ENCODE measurements around the gene TMEM97.
A peak's percentile ranks its signal among the peaks of the same experiment; 100 is the strongest.
"Not testable (repeated sequence)": the region's sequence is repeated elsewhere in the genome, so short reads cannot be mapped to it uniquely, and the experiment has no call there.

Gene TMEM97

DNA sequence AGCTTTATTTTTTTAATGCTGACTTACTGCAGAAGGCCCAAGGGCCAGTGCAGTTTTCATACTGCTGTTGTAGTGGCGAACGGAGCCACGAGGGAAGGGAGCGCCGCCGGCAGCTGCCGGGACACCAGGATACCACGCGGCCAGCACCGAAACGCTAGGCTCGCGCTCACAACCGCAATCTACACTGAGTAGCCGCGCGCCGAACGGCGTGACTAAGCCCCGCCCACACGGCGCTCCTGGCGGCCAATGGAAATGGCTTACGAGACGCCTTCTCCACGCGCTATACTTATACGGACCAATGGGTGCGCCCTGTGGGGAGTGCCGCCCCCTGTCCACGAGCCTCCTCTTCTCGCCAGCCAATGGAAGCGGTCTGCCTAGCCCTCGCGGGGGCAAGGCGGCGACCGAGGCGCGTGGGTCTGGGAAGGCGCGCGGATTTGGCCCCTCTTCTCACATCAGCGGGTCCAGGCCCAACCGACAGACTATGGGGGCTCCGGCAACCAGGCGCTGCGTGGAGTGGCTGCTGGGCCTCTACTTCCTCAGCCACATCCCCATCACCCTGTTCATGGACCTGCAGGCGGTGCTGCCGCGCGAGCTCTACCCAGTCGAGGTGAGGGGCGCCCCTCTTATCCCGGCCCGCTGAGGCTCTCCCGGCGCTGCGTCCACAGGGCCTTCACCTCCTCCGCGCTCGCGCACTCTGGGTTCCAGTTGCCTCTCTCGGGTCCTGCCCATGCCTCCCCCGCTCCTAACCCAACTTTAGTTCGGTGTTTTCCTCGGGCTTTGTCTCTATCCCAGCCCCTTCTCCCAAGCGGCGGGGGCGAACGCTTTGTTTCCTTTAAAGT lies at the start of gene TMEM97:
Gene TMEM97, plus strand, starts transcription at position 442 of the 839 bp plus-strand sequence. Its CDS starts 40 bp downstream, at position 482.
- TF ChIP-seq, protein P1, sequence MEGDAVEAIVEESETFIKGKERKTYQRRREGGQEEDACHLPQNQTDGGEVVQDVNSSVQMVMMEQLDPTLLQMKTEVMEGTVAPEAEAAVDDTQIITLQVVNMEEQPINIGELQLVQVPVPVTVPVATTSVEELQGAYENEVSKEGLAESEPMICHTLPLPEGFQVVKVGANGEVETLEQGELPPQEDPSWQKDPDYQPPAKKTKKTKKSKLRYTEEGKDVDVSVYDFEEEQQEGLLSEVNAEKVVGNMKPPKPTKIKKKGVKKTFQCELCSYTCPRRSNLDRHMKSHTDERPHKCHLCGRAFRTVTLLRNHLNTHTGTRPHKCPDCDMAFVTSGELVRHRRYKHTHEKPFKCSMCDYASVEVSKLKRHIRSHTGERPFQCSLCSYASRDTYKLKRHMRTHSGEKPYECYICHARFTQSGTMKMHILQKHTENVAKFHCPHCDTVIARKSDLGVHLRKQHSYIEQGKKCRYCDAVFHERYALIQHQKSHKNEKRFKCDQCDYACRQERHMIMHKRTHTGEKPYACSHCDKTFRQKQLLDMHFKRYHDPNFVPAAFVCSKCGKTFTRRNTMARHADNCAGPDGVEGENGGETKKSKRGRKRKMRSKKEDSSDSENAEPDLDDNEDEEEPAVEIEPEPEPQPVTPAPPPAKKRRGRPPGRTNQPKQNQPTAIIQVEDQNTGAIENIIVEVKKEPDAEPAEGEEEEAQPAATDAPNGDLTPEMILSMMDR (IDR thresholded peaks at IDR 0.05; ENCODE audit: low read depth, low read length) = peak; percentile 3
- peak within 1 kb of the TSS; percentile 80 for H3K4me3 ChIP-seq (replicated peaks in 1 of 2; ENCODE audit: low read depth in 2 of 2, low read length in 2 of 2)
- DNase-seq (ENCODE audit: low read depth in 2 of 2) = peak; percentile 96 to 98

DNA sequence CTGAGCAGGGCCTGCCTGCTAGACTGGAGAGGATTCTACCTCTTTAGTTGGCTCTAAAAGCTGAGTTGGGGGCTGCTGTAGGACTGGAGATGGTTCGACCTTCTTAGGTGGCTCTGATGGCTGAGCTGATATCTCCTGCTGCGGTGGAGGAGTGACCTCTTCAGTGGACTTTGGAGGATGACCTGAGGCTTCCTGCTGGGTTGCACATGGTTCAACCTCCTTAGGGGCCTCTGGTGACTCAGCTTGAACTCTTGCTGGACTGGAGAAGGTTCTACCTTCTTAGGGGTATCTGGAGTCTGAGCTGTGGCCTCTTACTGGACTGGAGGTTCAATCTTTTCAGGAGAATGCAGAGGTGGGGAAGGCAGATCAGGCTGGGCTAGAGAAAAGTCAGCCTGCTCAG lies 48.9 kb upstream of the TMEM97 start:
- no peak for DNase-seq (ENCODE audit: low read depth in 2 of 2)
- H3K4me3 ChIP-seq (replicated peaks in 1 of 2; ENCODE audit: low read depth in 2 of 2, low read length in 2 of 2) = no peak overlapping the region
- TF ChIP-seq, protein P1 (IDR thresholded peaks at IDR 0.05; ENCODE audit: low read depth, low read length) = no peak

DNA sequence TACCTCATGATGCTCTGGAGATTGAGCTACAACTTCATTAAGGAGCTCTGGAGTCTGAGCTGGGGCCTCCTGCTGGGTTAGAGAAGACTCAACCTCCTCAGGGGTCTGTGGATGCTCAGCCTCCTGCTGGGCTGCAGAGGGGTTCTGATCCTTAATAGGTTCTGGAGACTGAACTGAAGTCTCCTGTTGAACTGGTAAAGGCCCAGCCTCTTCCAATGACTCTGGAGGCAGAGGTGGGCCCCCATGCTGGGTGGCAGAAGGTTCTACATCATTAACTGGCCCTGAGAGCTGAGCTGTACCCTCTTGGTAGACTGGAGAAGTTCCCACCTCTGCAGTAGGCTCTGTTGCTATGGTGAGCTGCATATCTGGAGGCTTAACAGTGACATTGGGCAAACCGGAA lies 48.1 kb upstream of the TMEM97 start:
- H3K4me3 ChIP-seq (replicated peaks in 1 of 2; ENCODE audit: low read depth in 2 of 2, low read length in 2 of 2) = no peak overlapping the region
- TF ChIP-seq, protein P1 (IDR thresholded peaks at IDR 0.05; ENCODE audit: low read depth, low read length) = no peak
- DNase-seq (ENCODE audit: low read depth in 2 of 2) = no peak

DNA sequence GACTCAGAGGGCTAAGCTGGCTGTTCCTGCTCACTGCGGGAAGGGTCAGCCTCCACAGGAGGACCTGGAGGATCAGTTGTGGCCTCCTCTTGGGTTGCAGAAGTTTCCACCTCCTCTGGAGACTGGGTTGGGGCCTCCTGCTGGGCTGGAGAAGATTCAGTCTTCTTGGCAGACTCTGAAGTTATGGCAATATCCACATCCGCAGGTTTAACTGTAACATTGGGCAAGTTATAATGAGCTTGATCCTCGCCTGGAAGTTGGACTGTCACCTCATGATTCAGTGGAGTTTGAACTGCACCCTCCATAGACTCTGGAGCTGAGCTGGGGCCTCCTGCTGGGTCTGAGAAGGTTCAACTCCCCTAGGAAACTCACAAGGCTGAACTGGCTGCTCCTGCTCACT lies 47.6 kb upstream of the TMEM97 start:
- TF ChIP-seq, protein P1 (IDR thresholded peaks at IDR 0.05; ENCODE audit: low read depth, low read length) = no peak
- no peak overlapping the region for H3K4me3 ChIP-seq (replicated peaks in 1 of 2; ENCODE audit: low read depth in 2 of 2, low read length in 2 of 2)
- no peak for DNase-seq (ENCODE audit: low read depth in 2 of 2)

DNA sequence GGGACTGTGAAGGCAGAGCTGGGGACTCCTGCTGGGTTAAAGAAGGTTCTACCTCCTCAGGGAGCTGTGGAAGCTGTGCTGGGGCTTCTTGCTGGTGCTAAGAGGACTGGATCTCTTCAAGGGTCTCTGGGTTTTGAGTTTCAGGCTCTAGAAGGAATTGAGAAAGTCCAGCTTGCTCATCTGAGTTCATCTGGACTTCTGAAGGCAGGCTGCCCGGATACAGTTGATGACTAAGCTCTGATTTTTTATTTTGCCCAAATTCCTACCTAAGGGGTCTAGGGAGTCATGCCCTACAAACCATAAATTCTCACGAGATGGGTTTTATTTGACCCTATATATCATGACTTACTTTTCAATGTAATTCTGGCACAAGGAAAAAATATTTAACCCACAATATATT lies 46.8 kb upstream of the TMEM97 start:
- no peak overlapping the region for H3K4me3 ChIP-seq (replicated peaks in 1 of 2; ENCODE audit: low read depth in 2 of 2, low read length in 2 of 2)
- TF ChIP-seq, protein P1 (IDR thresholded peaks at IDR 0.05; ENCODE audit: low read depth, low read length) = no peak
- DNase-seq (ENCODE audit: low read depth in 2 of 2) = peak in 1 of 2 donors; percentile 55

DNA sequence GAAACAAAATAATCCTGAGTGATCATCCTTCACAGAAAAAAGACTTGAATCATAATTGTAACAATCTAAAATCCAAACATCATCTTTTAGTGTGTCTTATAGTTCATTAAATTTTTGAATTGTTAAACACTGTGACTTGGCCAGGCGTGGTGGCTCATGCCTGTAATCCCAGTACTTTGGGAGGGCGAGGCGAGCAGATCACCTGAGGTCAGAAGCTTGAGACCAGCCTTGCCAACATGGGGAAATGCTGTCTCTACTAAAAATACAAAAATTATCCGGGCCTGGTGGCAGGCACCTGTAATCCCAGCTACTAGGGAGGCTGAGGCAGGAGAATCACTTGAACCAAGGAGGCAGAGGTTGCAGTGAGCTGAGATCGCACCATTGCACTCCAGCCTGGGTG lies 45.7 kb upstream of the TMEM97 start:
- DNase-seq (ENCODE audit: low read depth in 2 of 2); H3K4me3 ChIP-seq (replicated peaks in 1 of 2; ENCODE audit: low read depth in 2 of 2, low read length in 2 of 2): not testable (repeated sequence)

DNA sequence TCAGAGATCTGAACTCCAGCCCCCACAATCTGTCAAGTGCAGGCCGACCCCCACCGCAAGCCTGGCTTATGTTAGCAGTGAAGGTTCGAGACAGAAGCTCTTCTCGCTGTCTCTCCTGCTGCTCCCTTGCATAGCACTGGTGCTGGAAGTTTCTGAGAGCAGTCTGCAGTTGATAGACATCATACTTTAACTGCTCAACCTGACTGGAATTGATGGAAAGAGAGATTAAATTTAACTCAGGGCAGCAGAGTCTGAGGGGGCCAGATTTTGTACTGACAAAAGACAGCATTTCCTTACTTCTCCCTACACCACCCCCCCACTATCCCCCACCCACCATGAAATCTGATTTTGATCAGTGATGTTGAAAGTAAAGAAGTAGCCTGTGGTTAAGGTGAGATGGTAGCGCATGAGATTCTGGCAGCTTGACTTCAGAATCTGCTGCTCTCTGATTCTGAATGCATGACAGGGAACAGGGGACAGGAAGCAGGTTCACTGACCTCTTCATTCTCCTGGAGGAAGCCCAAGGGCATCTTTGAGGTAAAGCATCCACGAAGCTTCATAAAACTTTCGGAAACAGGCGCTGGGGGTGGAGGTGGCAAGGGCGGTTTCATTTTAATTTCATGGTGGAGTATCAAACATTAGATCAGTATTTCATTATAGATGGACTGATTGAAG lies 44.3 kb upstream of the TMEM97 start:
- H3K4me3 ChIP-seq (replicated peaks in 1 of 2; ENCODE audit: low read depth in 2 of 2, low read length in 2 of 2) = no peak overlapping the region
- TF ChIP-seq, protein P1 (IDR thresholded peaks at IDR 0.05; ENCODE audit: low read depth, low read length) = no peak
- no peak for DNase-seq (ENCODE audit: low read depth in 2 of 2)
